HG03442 (cell line): ENCODE measurements around the gene DOCK9.

ENCODE experiments used
- ATAC-seq: cut with Tn5 transposase; IDR thresholded peaks from one replicate; pipeline ENCODE4 v1.9.1; 2021; ENCODE audit warnings: mild to moderate bottlenecking, moderate library complexity; ENCODE audit not compliant: unreplicated experiment

DOCK9 gene

DNA sequence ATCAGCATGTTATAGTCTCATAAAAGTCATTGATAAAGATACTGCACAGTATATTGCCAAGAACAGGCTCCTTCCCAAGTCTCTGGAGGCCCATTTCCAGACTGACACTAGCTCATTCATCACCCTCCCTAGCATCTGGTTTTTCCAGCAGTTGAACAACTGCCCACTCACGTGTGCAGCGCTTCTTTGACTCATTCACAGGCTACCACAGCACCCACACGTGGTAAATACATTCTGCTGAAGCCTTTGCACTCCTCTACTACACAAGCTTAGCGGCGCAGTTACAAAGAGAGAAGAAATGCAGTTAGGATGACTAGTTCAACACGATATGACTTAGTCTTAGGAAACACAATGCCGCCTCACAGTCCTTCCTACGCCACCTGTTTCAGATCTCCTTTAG is 87.7 kb downstream of the DOCK9 start:
- ATAC-seq = no peak

DNA sequence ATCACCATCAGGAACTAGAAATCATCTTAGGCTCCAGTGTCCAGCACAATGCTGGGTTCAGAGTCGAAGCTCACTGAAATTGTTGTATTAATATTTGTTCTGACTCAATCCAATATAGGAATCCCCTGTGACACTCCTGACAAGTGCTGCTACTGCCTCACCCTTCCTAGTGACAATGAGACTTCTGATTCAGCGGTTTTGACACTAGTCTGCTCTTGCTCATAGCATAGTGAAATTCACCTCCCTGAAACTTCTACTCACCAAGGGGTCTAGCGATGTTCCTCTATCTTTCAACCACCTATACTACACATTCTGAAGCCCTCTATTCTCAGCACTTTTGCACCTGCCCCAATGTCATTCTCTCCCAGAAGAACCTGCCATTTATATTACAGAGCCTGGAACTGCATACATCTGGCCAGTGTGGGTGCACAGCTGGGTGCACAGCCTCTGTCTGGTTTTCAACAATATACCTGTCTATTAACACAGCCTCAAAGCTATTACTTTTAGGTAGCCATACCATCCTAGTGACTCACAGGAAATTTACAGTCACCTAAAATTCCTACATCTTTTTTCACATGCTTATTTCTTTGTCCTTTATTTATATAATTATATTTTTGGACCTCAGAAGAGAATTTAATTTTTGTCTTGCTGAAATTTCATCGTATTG is 88.3 kb downstream of the DOCK9 start:
- no peak for ATAC-seq

DNA sequence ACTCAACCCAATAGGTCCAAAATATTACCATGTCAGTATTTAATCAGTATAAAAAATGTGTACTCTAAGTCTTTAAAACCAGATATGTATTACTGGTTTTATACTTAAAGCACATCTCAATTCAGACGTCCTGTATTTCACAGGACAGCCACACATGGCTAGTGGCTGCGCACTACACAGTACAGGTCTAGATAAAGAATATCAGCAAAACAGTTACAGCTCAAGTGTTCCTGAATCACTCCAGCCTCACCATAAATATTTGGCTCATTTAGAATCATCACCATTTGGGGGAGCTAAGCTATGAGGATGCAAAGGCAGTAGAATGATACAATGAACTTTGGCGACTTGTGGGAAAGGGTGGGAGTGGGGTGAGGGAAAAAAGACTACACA is 89.0 kb downstream of the DOCK9 start:
- no peak for ATAC-seq

DNA sequence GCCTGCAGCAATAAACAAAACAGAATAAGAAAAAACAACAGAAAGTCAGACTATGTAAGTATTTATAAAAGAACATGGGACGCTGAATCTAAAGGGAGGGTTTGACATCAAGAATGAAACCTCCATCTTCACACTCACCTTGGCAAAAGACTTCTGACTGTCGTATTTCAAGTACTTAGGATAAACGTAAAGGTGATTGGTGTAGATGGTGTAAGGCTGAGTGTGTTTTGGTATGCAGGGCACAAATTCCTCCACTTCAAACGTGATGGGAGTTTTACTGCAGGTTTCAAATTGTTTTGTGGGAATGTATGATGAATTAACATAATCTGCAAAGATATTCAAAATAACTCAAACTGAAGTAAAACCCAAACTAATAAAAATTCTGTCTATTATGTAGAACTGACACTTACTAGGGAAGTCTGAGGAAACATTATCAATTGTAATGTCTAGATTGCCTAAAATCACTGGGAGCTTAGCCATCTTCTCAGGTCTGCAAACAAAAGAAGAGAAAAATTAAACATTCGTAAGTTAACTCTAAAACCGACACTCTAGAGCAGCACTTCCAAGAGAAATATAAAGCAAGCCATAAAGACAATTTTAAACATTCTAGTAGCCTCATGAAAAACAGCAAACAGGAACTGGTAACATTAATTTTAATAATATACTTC is 89.5 kb downstream of the DOCK9 start:
- ATAC-seq = no peak

DNA sequence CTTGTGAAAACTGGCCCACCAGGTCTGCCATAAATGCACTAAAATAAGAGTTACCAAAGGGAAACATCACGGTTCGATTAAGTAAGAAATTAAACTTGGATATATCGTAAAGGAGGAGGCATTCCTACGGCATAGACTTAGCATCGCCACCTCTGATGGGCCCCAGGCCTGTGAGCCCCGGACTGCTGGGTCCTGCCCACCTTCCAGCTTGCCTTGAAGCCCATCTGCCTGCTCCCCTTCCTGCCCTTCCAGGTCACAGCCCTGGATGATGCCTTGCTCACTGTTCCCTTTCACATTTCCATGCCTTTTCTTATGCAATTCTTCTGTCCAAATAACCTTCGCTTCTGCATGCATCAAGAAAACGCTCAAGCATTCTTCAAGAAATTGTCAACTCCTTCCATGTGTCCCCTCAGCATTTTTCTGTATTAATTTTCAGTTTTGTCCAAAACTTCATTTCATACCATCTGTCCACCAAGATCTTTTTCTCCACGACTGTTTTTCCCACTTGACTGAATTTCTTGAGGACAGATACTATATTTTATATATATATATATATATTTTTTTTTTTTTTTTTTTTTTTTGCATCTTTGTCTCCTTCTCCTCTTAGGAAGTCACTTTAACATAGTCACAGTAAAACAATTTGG is 91.2 kb downstream of the DOCK9 start:
- ATAC-seq = no peak

DNA sequence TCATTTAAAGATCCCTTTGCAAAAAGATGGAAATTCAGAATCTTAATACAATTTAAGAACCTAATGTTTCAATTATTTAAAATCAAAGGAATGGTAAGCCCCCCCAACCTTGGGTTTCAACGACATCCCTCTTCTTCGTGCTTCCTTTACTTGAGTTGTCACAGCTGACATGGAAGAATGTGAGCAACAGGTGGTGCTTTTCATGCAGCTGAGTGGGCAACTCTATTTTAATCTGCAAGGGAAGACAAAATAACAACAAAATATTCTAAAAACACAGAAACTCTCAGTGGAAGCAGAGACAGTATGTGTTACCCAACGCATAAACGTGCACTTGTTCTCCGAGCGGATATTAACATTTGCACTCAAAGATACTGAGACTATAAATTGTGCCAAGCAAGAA is 92.3 kb downstream of the DOCK9 start:
- ATAC-seq = no peak

DNA sequence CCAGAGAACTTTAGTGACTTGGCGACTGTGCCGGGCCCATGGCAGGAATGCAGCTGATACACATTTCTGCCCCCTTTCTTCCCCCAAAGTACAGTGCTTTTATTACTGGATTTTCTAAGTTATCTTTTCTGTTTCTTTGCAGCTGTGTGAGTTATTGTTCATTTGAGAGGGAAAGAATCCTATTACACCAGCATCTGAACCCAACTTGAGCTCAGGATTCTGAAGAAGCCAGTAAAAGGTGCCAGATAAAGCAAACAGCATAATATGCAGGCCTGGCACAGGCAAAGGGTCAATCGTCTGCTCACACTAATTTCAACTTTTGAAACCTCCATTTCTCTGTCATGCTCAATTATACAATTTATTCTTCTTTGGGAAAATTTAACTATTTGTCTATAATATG is 93.9 kb downstream of the DOCK9 start:
- ATAC-seq = no peak

DNA sequence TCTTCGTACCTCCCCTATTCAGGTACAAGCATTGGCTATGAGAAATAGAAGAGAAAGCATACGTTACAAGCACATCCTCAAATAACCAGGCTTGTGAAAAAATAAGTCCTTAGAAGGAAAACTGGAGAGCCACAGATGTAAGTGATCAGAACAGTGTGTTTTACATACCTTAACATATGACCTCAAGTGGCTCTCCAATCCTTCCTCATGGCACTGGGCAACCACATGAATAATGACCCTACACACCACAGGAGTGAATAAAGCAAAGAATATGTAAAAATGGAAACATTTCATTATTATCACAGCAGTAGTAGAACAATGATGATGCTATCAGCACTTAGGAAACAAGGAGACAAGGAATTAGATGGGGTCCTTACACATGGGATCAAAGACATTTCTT is 96.5 kb downstream of the DOCK9 start:
- ATAC-seq = no peak

DNA sequence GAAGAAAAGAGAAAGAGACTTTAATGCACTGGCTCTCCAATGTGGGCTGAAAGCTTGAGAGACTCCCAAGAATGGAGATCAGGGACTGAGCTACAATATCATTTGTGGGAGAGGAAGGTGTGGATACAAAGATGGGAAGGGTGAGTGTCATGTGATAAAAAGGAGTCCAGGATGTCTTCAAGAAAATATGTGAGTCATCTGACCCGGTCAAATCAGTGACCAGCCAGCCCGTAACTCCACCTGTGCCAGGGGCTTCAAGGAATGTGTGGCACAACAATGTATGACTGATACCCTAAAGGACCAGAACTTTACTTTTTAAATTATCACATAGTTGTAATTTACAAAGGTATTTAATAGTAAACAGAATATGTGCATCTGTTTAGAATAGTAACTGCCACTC is 97.2 kb downstream of the DOCK9 start:
- ATAC-seq = no peak

DNA sequence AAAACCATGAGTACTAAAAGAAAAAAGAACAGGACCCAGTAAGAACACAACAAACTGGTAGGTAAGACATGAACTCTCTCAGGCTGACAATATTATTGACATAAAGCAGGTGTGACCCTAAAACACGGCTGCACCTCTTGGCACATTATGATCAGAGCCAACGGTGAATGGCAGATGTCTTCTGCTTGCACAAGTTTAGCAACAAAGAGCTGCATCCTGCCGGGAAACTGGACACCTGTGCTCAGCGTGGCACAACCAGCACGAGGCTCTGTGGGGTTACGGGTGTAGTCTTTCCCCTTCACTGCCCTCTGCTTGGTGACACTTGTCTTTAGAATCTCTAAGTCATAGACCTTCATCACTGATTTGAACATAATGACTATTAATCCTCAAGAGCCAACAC is 97.9 kb downstream of the DOCK9 start:
- no peak for ATAC-seq

DNA sequence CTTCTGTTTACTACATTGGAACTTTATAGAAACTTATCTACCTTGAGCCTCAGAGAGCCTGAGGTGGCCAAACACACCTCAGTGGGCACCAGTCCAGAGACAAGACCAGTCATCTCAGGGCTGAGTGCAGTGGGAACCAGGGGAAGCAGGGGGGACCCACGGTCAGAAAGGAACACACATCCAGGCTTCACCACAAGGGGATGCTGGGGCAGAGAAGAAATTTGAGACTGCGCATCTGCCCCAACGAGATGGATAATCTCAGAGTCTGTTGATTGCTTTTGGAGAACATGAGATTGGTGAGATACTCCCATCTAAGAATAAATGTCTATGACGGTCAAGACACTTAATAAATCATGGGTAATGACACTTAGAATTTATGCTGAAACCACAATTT is 98.7 kb downstream of the DOCK9 start:
- ATAC-seq = no peak

DNA sequence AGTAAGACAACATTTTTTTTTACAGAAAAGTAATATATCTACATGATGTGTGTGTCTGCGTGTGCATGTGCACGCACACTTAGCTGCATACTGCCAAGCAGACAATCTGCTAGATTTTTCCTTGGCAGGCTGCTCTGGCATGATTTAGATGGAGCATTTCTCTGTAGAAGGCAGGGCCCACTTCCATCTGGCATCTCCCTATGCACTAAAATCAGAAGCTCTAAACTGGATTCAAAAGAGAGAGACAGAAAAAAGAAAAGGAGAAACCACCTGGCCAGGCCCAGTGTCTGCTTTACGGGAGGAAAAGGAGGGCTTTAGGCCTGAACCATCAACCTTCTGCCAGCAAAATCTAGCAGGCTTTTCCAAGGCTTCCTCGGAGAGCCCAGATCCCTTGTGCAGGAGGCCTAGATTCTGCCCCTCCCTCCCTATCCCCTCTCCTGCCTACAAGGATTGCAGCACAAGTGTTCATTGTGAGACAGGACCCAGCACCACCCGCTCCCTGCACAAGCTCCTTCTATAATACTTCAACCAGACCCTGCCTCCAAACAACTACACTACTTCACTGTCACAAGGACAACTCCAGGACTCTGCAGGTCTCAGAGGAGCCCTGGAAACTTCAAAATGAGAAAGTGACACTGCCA is 99.3 kb downstream of the DOCK9 start:
- ATAC-seq = no peak

DNA sequence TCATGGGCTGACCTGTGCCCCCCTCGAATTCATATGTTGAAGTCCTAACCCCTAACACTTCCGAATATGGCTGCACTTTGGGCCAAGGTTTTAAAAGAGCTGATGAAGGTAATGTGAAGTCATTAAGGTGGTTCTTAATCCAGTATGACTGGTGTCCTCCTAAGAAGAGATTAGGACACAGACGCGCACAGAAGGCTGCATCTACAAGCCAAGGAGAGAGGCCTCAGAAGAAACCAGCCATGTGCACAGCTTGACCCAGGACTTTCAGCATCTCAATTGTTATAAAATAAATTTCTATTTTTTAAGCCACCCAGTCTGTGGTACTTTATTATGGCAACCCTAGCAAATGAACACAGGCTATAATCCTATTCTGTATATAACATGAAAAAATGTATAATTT is 99.9 kb downstream of the DOCK9 start:
- no peak for ATAC-seq

DNA sequence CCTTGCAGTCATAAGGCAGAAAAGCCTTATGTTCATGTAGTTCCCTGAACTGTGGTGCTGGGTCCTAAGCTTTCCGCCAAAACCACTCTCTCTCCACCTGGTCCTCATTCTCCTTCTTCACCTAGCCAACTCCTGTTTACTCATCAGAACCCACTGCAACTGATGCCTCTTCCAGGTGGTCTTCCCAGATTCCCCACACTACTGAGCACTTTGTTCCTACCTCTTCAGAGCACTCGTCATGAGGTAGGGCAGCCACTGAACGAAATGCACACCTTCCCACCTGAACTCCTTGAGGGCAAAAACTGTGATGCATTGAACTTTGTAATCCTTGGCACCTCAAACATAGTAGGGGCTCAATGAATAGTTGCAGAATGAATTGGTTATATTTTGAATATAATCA is 100.4 kb downstream of the DOCK9 start:
- no peak for ATAC-seq

DNA sequence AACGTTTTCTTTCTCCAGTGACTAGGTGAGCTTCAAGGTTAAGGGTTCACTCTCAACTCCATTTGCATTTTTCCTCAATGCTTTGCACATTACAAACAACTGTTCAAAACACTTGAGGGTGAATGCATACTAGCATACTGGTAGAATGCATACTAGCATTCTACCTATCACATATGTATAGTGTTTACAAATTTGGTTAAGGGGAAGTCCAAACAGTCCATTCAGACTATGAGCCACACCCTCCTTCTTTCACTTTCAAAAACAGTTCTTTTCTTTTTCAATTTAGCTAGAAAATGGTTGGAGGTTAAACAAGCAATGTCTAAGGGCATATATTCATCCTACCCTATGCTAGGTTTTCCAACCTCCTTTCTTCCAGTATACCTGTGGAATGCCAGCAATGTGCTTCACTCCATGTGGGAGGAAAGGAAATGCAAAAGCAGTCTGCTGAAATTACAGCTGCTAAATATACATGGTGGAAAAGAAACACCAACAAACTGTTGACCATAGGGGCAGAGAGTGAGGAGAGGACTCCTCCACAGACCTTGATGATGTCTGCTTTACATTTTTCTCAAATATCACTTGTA is 102.6 kb downstream of the DOCK9 start:
- ATAC-seq = peak; percentile 94

DNA sequence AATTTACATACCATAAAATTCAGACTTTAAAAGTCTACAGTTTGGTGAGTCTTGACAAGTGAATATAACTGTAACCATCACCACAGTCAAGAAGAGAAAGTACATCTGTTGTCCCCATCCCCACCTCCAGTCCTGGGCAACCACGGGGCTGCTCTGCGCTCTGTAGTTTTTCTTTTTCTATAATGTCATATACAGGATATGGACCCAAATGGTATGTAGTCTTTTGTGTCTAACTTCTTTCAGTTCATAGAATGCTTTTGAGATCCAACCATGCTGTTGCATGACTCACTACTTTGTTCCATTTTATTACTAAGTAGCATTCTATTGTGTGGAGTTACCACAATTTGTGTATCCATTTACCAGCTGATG is 103.9 kb downstream of the DOCK9 start:
- no peak for ATAC-seq

DNA sequence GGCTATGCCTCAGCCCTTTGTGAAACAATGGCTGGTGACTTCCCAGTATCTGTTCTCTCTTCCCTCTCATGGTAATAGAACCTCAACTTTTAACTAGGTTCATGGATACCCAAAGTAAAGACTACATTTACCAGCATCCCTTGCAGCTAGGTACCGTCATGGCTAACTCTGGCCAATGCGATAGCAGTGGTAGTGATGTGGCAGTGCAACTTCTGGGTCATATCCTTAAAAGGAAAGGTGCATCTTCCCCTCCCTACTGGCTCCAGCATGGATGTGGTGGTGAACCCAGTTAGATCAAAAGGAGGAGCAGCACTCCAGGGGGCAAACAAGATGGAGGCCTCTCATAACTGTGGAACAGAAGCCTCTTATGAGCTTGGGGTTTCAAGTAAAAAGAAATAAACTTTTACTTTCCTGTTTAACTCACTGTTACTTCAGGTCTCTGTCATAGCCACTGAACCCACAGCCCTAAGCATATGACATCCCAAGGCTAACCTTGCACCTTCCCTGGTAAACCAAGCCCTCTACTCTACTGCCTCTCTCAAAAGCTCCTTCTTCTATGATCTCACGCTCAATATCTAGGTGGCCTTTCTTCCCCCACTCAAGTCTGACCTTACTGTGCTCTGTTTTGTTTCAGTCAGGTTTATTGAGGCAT is 104.4 kb downstream of the DOCK9 start:
- ATAC-seq = no peak

DNA sequence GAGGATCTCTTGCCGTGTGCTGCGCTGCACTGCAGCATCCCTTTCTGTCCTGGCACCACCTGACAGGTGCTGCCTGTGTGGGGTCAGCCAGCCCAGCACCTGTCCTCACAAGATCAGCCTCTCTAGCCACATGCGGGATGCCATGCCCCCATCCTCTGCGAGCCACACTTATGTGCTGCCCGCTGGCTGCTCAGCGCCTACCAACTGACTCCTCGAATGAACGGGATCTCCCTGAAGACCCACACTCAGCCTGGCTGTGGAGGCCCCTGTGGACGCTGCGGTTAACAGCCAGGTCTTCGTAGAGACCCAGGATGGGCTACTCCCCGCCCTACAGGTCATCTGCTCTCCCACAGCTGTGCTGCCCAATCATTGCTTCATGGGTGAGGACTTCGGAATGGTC is 106.1 kb downstream of the DOCK9 start:
- ATAC-seq = no peak

DNA sequence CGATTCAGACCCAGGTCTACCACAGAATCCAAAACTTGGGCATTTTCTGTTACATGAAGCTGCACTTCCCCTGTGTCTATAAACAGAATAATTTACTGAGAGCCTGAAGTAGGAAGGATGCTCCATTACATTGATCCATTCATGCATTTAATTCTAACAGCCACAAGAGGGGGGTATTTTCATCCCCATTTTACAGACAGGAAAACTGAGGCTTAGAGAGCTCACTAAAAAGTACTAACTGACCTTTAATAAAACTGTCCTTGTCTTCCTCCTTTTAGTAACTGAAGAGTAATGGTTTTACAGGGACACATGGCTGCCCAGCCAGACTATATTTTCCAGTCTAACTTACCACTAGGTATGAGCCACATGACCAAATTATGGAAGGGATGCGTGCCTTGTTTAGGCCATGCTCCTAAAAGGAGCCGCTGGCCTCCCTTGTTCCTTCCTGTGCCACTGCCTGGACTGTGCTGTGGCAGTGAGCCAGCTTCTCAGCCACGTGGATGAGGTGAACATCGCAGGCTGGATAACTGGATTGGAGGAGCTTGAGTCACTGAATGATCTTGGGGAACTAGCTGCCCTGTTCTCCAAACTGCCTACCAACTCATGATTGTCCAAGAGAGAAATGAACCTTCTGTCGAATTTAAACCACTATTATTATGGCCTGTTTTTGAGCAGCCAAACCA is 108.3 kb downstream of the DOCK9 start:
- no peak for ATAC-seq

DNA sequence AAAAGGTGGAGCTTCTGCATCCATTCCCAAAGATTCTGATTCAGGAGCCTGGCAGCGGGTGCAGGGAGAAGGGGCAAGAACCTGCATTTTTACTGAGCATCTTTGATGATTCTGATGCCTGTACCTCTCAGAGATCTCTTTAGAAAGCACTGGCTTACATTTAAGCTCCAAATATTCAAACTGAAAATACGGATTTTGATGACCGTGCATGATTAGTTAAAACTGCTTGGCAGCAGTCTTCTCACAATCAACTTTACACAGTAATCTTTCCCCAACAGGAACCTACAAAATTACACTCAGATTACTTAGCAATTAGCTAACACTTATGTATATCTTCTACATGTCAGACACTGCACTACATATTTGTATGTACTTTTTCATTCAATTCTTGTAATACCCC is 108.9 kb downstream of the DOCK9 start:
- ATAC-seq = no peak

DNA sequence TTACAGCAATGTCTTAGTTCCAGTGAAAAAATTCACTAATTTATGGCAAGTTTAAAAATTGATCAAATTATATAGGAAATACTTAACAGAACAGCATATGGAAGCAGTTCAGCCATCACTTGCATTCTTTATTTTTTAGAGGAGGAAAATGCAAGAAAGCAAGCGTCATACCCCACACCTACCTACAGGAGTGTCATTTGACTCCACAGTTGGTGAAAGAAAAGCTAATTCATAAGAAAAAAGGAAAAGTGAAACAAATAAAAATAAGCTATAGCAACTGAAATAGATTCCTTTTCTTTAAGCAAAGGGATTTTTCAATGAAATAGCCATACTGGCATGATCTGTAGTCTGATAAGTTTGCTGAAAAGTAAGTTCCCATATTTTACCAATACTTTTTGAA is 111.0 kb downstream of the DOCK9 start:
- ATAC-seq = no peak
